Measurements from ENCODE around the gene ZDHHC1.

Gene ZDHHC1

DNA sequence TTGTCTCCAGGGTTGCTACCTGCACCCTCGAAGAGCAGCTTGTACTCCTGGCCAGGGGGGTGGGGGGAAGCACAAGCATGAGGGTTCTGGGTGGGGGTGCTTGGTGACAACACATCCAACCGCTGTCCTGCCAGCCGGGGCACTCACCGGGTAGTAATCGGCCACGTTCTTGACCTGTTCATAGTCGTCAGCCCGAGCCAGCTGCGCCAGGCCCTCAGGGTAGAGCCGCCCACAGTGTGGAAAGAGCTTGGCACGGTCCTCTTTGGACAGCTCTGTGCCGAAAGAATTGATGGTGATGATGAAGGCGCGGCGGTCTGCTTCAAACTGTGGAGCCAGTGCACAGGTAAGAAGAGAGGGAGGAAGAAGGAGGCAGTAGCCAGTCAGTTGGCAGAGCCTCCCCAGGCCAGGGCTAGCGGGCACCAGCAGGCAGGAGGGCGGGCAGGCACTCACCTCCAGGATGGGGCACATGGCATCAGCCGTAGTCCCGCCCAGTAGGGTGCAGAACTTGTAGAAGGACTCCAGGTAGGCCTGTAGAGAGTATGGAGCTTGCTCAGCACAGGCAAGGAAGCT, 22.6 kb upstream of the ZDHHC1 start:
- DNase-seq (ENCODE audit: low read depth): no peak
- TF ChIP-seq CTCF (IDR thresholded peaks at IDR 0.05; ENCODE audit: low read length, missing control alignments): no peak
- no peak overlapping the region for H3K4me3 ChIP-seq (replicated peaks; ENCODE audit: low read depth, low read length)

DNA sequence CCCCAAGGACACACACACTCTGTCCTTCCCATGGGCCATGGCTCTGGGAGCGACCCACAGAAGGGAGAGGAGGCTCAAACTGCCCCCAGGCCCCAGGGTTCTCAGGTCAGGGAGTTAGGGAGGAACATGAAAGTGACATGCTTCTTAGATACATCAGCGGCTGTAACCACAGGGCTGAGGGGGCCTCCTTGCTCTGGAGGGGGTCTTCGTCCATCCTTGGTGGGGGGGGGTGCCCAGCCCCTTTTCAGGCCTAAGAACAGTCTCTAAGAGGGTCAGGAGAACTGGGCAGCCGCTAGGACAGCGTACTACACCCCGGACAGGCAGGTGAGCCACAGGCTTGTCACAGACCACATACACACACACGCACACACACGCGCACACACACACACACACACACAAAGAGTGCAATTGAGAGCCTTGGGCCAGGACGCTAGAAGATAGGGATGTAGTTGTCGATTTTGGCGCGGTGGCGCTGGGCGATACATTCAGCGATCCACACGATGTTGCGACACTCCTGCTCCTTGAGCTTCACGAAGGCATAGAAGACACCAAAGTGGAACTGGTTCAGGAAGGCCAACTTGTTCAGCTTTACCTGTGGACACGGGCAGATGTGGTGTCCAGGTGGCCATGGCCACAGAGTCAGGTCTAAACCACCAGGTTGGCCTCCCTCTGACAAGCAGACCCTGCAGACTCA, 22.0 kb upstream of the ZDHHC1 start:
- TF ChIP-seq CTCF (IDR thresholded peaks at IDR 0.05; ENCODE audit: low read length, missing control alignments): no peak
- H3K4me3 ChIP-seq (replicated peaks; ENCODE audit: low read depth, low read length): no peak overlapping the region
- DNase-seq (ENCODE audit: low read depth): no peak

GRCh38 chr16:67437513-67437912, 21.2 kb upstream of the ZDHHC1 start:
- no peak overlapping the region for H3K4me3 ChIP-seq (replicated peaks; ENCODE audit: low read depth, low read length)
- TF ChIP-seq CTCF (IDR thresholded peaks at IDR 0.05; ENCODE audit: low read length, missing control alignments): no peak
- DNase-seq (ENCODE audit: low read depth): no peak

- H3K4me3 ChIP-seq (replicated peaks; ENCODE audit: low read depth, low read length): no peak overlapping the region
Measured at GRCh38 chr16:67436640-67437193, 20.4 kb upstream of the ZDHHC1 start.

GRCh38 chr16:67435758-67436164, 19.5 kb upstream of the ZDHHC1 start:
- no peak for DNase-seq (ENCODE audit: low read depth)
- no peak for TF ChIP-seq CTCF (IDR thresholded peaks at IDR 0.05; ENCODE audit: low read length, missing control alignments)
- H3K4me3 ChIP-seq (replicated peaks; ENCODE audit: low read depth, low read length): no peak overlapping the region

More at GRCh38 chr16:67436640-67437193, 20.4 kb upstream of the ZDHHC1 start:
- DNase-seq (ENCODE audit: low read depth): no peak
- no peak for TF ChIP-seq CTCF (IDR thresholded peaks at IDR 0.05; ENCODE audit: low read length, missing control alignments)

DNA sequence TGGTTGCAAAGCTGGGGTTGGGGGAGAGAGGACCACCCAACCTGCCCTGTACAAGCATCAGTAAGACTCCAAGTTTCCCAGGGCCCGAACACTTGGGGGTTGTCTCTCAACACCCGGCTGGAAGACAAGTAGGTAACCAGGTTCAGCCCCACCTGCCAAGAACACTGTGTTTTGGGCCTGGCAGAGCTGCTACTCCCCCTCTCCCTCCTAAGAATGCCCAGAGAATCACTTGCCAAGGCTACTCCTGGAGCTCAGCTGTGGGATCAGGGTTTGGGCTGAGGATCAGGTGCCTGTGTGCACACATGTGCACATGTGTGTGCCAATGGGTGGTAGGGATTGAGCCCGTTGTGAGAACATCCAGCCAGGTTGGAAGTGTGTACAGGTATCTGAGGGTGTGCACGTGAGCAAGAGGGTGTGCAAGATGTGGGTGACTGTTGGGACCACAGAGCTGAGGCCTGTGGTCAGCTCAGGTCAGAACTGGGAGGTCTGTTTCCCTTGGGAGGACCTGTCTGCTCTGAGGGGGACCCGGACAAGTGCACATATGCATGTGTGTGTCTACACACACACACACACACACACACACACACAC, 16.9 kb upstream of the ZDHHC1 start:
- DNase-seq (ENCODE audit: low read depth): no peak
- no peak overlapping the region for H3K4me3 ChIP-seq (replicated peaks; ENCODE audit: low read depth, low read length)
- TF ChIP-seq CTCF (IDR thresholded peaks at IDR 0.05; ENCODE audit: low read length, missing control alignments): no peak
